Measurements from ENCODE around the gene TXNL4A. TPM values are rescaled to one million over a fixed set of nuclear protein-coding genes. Genes with fewer than 3 reads are reported as not detected.
A peak's percentile ranks its signal among the peaks of the same experiment; 100 is the strongest.

The TXNL4A gene
- total RNA-seq, 6 donors from 2014 or later = 11.5 to 101 (median 27.8) TPM

DNA sequence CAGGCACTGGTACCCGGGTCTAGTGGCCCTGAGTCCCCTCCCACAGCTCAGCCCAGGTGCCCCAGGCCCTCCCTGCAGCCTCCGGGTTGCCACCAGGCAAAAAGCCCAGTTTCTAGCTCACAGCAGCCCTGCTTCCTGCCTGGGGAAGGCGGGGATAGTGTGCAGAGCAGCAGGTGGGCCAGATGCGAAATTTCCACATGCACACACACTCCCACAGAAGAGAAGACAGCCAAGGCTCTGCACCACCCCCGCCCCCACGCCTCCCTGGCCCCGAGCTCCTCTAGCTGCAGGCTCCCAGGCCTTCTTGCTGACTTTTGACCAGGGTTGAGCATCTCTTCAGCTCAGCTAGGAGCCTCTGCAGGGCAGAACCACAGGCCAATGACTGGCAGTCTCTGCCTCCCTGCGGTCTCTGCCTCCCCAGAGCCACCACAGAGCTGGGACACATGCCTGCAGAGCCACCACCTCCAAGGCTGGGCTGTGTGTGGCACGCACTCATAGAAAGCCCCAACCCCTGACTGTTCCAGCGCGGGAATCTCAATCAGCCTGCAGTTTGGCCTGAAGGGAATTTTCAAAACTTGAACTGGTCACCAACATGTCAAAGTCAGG is 44.1 kb downstream of the TXNL4A start:
- Histone ChIP-seq H3K27me3 (no peaks in the 10 kb centered on the region), H3K27ac (no peak overlapping the region), H3K36me3 (peaks cover 10 to 58% (median 34%) of the 10 kb centered on the region in 4 donors), H3K4me3 (no peak overlapping the region), H3K4me1 (peaks cover 30 to 66% (median 43%) of the 10 kb centered on the region in 4 donors), H3K9me3 (no peaks in the 10 kb centered on the region)
- WGBS, 2 donors = 69 to 80% methylated on average over 6 to 10 of the region's 11 CpGs
- TF ChIP-seq, protein P1, sequence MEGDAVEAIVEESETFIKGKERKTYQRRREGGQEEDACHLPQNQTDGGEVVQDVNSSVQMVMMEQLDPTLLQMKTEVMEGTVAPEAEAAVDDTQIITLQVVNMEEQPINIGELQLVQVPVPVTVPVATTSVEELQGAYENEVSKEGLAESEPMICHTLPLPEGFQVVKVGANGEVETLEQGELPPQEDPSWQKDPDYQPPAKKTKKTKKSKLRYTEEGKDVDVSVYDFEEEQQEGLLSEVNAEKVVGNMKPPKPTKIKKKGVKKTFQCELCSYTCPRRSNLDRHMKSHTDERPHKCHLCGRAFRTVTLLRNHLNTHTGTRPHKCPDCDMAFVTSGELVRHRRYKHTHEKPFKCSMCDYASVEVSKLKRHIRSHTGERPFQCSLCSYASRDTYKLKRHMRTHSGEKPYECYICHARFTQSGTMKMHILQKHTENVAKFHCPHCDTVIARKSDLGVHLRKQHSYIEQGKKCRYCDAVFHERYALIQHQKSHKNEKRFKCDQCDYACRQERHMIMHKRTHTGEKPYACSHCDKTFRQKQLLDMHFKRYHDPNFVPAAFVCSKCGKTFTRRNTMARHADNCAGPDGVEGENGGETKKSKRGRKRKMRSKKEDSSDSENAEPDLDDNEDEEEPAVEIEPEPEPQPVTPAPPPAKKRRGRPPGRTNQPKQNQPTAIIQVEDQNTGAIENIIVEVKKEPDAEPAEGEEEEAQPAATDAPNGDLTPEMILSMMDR (IDR thresholded peaks at IDR 0.05) = no peak
- TF ChIP-seq EP300 (IDR thresholded peaks at IDR 0.05) (no peak), POLR2AphosphoS5 (IDR thresholded peaks at IDR 0.05) (no peak), POLR2A (IDR thresholded peaks at IDR 0.05) (no peak)
- DNase-seq (peak; percentile 15 to 43), ATAC-seq (ENCODE audit: low FRiP score in 2 of 2) (no peak)

- Histone ChIP-seq H3K27me3 (no peaks in the 10 kb centered on the region), H3K27ac (no peak overlapping the region), H3K4me1 (peaks cover 26 to 66% (median 39%) of the 10 kb centered on the region in 4 donors), H3K9me3 (no peaks in the 10 kb centered on the region), H3K4me3 (no peak overlapping the region), H3K36me3 (peaks cover 10 to 55% (median 30%) of the 10 kb centered on the region in 4 donors)
- WGBS, 2 donors = 88 to 89% methylated on average over 3 to 16 of the region's 20 CpGs
- TF ChIP-seq, protein P1 (IDR thresholded peaks at IDR 0.05) = no peak
- DNase-seq (no peak), ATAC-seq (ENCODE audit: low FRiP score in 2 of 2) (no peak)
These were observed 44.7 kb downstream of the TXNL4A start for GRCh38 chr18:79943608-79944125.

DNA sequence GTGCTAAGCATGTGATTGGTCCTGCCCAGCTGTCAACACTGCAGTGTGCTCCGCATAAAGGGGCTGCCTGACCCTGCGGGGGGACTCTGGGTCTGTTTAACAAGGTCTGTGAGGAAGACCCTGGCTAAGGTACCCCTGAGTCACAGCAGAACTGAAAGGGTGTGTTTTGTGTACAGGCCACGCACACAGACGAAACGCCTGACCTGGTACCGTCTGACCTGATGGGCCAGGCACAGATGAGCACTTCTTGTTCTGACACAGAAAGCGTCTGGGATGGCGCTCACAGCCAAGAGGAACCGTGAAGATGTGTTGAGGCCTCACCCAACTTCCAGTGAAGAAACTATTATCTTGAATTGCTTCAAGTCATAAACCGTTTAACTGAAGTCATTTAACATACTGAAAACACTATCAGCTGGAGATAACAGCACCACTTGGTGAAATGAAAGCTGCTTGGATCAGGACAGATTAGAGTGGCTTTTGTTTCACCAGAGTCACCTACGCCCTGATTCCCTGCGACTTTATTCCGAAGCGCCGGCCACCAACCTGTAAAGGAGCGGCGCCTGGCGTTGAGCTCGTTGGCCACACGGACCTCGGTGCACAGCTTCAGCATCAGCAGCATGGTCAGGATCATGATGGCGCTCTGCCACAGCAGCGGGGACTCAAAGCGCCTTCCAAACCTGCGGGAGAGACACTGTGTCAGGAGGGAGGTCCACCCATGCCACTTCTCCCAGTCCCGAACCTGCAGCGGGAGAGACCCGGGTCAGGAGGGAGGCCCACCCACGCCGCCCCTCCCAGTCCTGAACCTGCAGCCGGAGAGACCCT is 45.4 kb downstream of the TXNL4A start:
- WGBS, 2 donors = 89 to 90% methylated on average over 10 to 31 of the region's 31 CpGs
- H3K27ac ChIP-seq = no peak overlapping the region
- ATAC-seq (ENCODE audit: low FRiP score in 2 of 2) (no peak), DNase-seq (peak; percentile 19 to 72)
- H3K4me3 ChIP-seq = no peak overlapping the region
- TF ChIP-seq POLR2A (IDR thresholded peaks at IDR 0.05) (no peak), POLR2AphosphoS5 (IDR thresholded peaks at IDR 0.05) (no peak), EP300 (IDR thresholded peaks at IDR 0.05) (no peak)
- TF ChIP-seq, protein P1 (IDR thresholded peaks at IDR 0.05) = no peak
- peaks cover 10 to 56% (median 28%) of the 10 kb centered on the region in 4 donors for H3K36me3 ChIP-seq
- peaks cover 21 to 64% (median 37%) of the 10 kb centered on the region in 4 donors for H3K4me1 ChIP-seq
- no peaks in the 10 kb centered on the region for H3K27me3 ChIP-seq
- H3K9me3 ChIP-seq = no peaks in the 10 kb centered on the region

DNA sequence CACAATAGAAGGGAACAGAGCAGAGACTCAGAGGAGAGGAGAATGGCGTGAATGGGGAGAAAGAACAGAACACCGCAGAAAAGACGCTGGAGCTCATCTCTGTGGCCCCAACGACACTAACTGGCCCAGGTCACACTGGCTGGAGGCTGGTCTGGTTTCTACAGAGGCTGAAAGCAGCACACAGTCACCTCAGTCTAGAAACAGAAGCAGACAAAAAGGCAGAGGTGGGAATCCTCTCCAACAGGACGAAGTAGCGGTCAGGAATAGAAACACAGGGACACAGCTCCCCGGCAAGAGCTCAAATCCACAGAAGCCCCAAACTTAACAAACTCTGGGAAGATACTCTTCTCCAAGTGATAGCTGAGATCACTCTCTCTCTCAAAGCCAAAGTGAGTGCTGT is 46.2 kb downstream of the TXNL4A start:
- WGBS, 2 donors = 89 to 91% methylated on average over 7 of the region's 7 CpGs
- peaks cover 13 to 58% (median 29%) of the 10 kb centered on the region in 4 donors for H3K4me1 ChIP-seq
- no peak overlapping the region for H3K27ac ChIP-seq
- no peak for ATAC-seq (ENCODE audit: low FRiP score in 2 of 2)
- DNase-seq = peak in 1 of 2 donors; percentile 5
- TF ChIP-seq POLR2AphosphoS5 (IDR thresholded peaks at IDR 0.05) = no peak
- no peak for TF ChIP-seq EP300 (IDR thresholded peaks at IDR 0.05)
- TF ChIP-seq, protein P1 (IDR thresholded peaks at IDR 0.05) = no peak
- TF ChIP-seq POLR2A (IDR thresholded peaks at IDR 0.05) = no peak
- H3K27me3 ChIP-seq = no peaks in the 10 kb centered on the region
- H3K4me3 ChIP-seq = no peak overlapping the region
- H3K9me3 ChIP-seq = no peaks in the 10 kb centered on the region
- H3K36me3 ChIP-seq = peaks cover 10 to 59% (median 28%) of the 10 kb centered on the region in 4 donors
